SK-N-SH (cell line): ENCODE data around the gene ETFRF1. TPM values are rescaled to one million over a fixed set of nuclear protein-coding genes. Genes with fewer than 3 reads are reported as not detected.
A peak's percentile ranks its signal among the peaks of the same experiment; 100 is the strongest.

Experiments
- CTCF ChIA-PET: fragments of 300-600, 350-600 bp; formaldehyde crosslinking; extraction: SDS; loops from one replicate; lab custom pipeline; 2021; lab: Yijun Ruan, JAX
- POLR2A ChIA-PET: fragments of 350-600 bp; sonication (Branson Sonifier 250); formaldehyde crosslinking; extraction: SDS; loops from one replicate; lab custom pipeline; 2020; ENCODE audit warnings: antibody characterized with exemption, inconsistent platforms; lab: Yijun Ruan, JAX
- DNase-seq: peaks from one replicate; pipeline ENCODE4 v3.0.0; 2012
- H2AFZ ChIP-seq: fragments of 200-600 bp; sonication (generic); 2 replicates; pipeline ENCODE4 v1.8.1; 2016; ENCODE audit warnings: antibody characterized with exemption, mild to moderate bottlenecking, low read depth
- H3F3A ChIP-seq: fragments of 200-600 bp; sonication (generic); replicated peaks from 2 replicates; pipeline ENCODE3; 2016; ENCODE audit warnings: antibody characterized with exemption, mild to moderate bottlenecking; ENCODE audit not compliant: insufficient read depth
- H3K27ac ChIP-seq, 2 experiments: fragments of 200-500 bp in 1 of 2; fragments of 200-600 bp in 1 of 2; sonication (Bioruptor generic) in 1 of 2; sonication (generic), shearing (Covaris generic) in 1 of 2; 2 replicates each; pipeline versions ENCODE4 v1.5.1 to v1.6.1; 2014 to 2016; ENCODE audit warnings: low read depth in 2 of 2, inconsistent platforms in 1 of 2, low read length in 1 of 2, mild to moderate bottlenecking in 1 of 2, mixed read lengths in 1 of 2
- H3K27me3 ChIP-seq: fragments of 200-600 bp; sonication (generic), shearing (Covaris generic); 2 replicates; pipeline ENCODE4 v1.6.1; 2016; ENCODE audit warnings: mixed run types; ENCODE audit not compliant: insufficient read depth
- H3K36me3 ChIP-seq, 2 experiments: fragments of 200-500 bp in 1 of 2; fragments of 200-600 bp in 1 of 2; sonication (Bioruptor generic) in 1 of 2; sonication (generic) in 1 of 2; replicated peaks in 1 of 2; 2 replicates each; pipeline versions ENCODE3 to v1.5.1; 2014 to 2016; ENCODE audit warnings: low read length in 1 of 2, mild to moderate bottlenecking in 1 of 2; ENCODE audit not compliant: insufficient read depth in 2 of 2, control insufficient read depth in 1 of 2
- H3K4me1 ChIP-seq, 2 experiments: fragments of 200-500 bp in 1 of 2; fragments of 200-600 bp in 1 of 2; sonication (Bioruptor generic) in 1 of 2; sonication (generic), shearing (Covaris generic) in 1 of 2; 2 replicates each; pipeline versions ENCODE4 v1.5.1 to v1.6.1; 2014 to 2016; ENCODE audit warnings: low read depth in 1 of 2, low read length in 1 of 2, mixed run types in 1 of 2; ENCODE audit not compliant: insufficient read depth in 2 of 2, control insufficient read depth in 1 of 2
- H3K4me2 ChIP-seq: fragments of 200-600 bp; sonication (generic), shearing (Covaris generic); 2 replicates; pipeline ENCODE4 v1.6.1; 2017; ENCODE audit warnings: mixed run types
- H3K4me3 ChIP-seq, 2 experiments: fragments of 200-500 bp in 1 of 2; fragments of 200-600 bp in 1 of 2; sonication (Bioruptor generic) in 1 of 2; sonication (generic), shearing (Covaris generic) in 1 of 2; 2 replicates each; pipeline versions ENCODE4 v1.5.1 to v1.8.1; 2014 to 2016; ENCODE audit warnings: low read depth in 2 of 2, inconsistent platforms in 1 of 2, low read length in 1 of 2, mild to moderate bottlenecking in 1 of 2, mixed read lengths in 1 of 2, moderate library complexity in 1 of 2
- H3K79me2 ChIP-seq: fragments of 200-600 bp; sonication (generic); 2 replicates; pipeline ENCODE4 v1.8.1; 2017; ENCODE audit warnings: mild to moderate bottlenecking; ENCODE audit not compliant: insufficient read depth
- H3K9ac ChIP-seq: fragments of 200-600 bp; sonication (generic); 2 replicates; pipeline ENCODE4 v1.6.1; 2017; ENCODE audit warnings: mixed run types
- H3K9me2 ChIP-seq: fragments of 200-600 bp; sonication (generic); 2 replicates; pipeline ENCODE4 v1.6.1; 2017; ENCODE audit warnings: mixed run types
- H3K9me3 ChIP-seq: fragments of 200-600 bp; sonication (generic); 2 replicates; pipeline ENCODE4 v1.6.1; 2017; ENCODE audit warnings: mixed run types, mild to moderate bottlenecking, moderate library complexity
- H4K20me1 ChIP-seq: fragments of 200-600 bp; sonication (generic); 2 replicates; pipeline ENCODE4 v1.6.1; 2017; ENCODE audit warnings: mild to moderate bottlenecking, mixed run types; ENCODE audit not compliant: insufficient read depth
- CHD2 ChIP-seq: fragments of 150-350 bp; IDR thresholded peaks from 2 replicates; pipeline ENCODE4 v1.6.1; 2018; ENCODE audit warnings: low read length; ENCODE audit not compliant: partially characterized antibody
- CTCF ChIP-seq: fragments of 200-600 bp; sonication (generic); IDR thresholded peaks from 2 replicates; pipeline ENCODE4 v1.6.1; 2017; ENCODE audit warnings: antibody characterized with exemption, mild to moderate bottlenecking, moderate library complexity
- FOSL2 ChIP-seq: IDR thresholded peaks from 2 replicates; pipeline ENCODE4 v1.4.0; 2012; ENCODE audit warnings: low read depth, mild to moderate bottlenecking, moderate library complexity, borderline replicate concordance
- FOXM1 ChIP-seq: IDR thresholded peaks from 2 replicates; pipeline ENCODE4 v1.4.0; 2012; ENCODE audit warnings: low read depth, mild to moderate bottlenecking
- GABPA ChIP-seq: IDR thresholded peaks from 2 replicates; pipeline ENCODE4 v1.4.0; 2012; ENCODE audit warnings: low read depth, mild to moderate bottlenecking
- GATA2 ChIP-seq: sonication (generic); formaldehyde crosslinking; IDR thresholded peaks from 2 replicates; pipeline ENCODE4 v1.5.0; 2020; ENCODE audit warnings: mild to moderate bottlenecking, missing genetic modification reagents
- JUND ChIP-seq: IDR thresholded peaks from 2 replicates; pipeline ENCODE4 v1.4.0; 2012
- MEF2A ChIP-seq: IDR thresholded peaks from 2 replicates; pipeline ENCODE4 v1.4.0; 2012; ENCODE audit warnings: low read depth, borderline replicate concordance
- NRF1 ChIP-seq: IDR thresholded peaks from 2 replicates; pipeline ENCODE4 v1.6.1; 2012; ENCODE audit warnings: low read depth, mild to moderate bottlenecking, low read length
- PBX3 ChIP-seq: IDR thresholded peaks from 2 replicates; pipeline ENCODE4; 2012
- RCOR1 ChIP-seq: fragments of 150-350 bp; IDR thresholded peaks from 2 replicates; pipeline ENCODE4 v1.6.1; 2017; ENCODE audit warnings: antibody characterized with exemption, low read length
- SMC3 ChIP-seq: IDR thresholded peaks from 2 replicates; pipeline ENCODE4 v1.6.1; 2012; ENCODE audit warnings: low read depth, low read length, improper control_type of control experiment
- TCF12 ChIP-seq: IDR thresholded peaks from 2 replicates; pipeline ENCODE4 v1.4.0; 2012
- TEAD4 ChIP-seq: IDR thresholded peaks from 2 replicates; pipeline ENCODE4 v1.4.0; 2012; ENCODE audit warnings: mild to moderate bottlenecking, borderline replicate concordance; ENCODE audit not compliant: insufficient read depth
- USF1 ChIP-seq: IDR thresholded peaks from 2 replicates; pipeline ENCODE4 v1.4.0; 2012; ENCODE audit warnings: low read depth, borderline replicate concordance
- YY1 ChIP-seq: IDR thresholded peaks from 2 replicates; pipeline ENCODE4 v1.4.0; 2012; ENCODE audit warnings: low read depth, mild to moderate bottlenecking
- WGBS: methylation state at CpG from one replicate; pipeline ENCODE4 v1.1.6; 2017; ENCODE audit warnings: low lambda C conversion rate; 5-methylcytosine and 5-hydroxymethylcytosine counted together
- polyA plus RNA-seq, 3 experiments: library from polyadenylated mRNA; depleted of rRNA; stranded (reverse); fragments of >200 nt; gene quantifications; 2 replicates each; pipeline ENCODE4 v1.2.3, GENCODE V29; 2012
- TF ChIP-seq, protein P1 (sequence below): IDR thresholded peaks from 2 replicates; pipeline ENCODE4 v1.4.0; 2012; ENCODE audit warnings: low read depth
- TF ChIP-seq, protein P2 (sequence below): fragments of 150-350 bp; IDR thresholded peaks from 2 replicates; pipeline ENCODE4 v1.6.1; 2016; ENCODE audit warnings: mild to moderate bottlenecking, low read depth, low read length

Gene ETFRF1
- polyA plus RNA-seq, 1 of the 3 experiments (the other 2 are of a cell fraction): 7.8 TPM

GRCh38 chr12:25200703-25201102 is 5.7 kb downstream of the ETFRF1 start:
- POLR2A ChIA-PET: no interaction called here
- Histone ChIP-seq H3K9me3 (no peaks in the 10 kb centered on the region), H3K27ac (peak overlapping the region; percentile 50 to 67), H4K20me1 (no peaks in the 10 kb centered on the region), H2AFZ (no peak overlapping the region), H3K9ac (no peak overlapping the region), H3K4me1 (peaks cover 0 to 10% of the 10 kb centered on the region in 2 experiments), H3K36me3 (peaks cover 22 to 26% of the 10 kb centered on the region in 2 experiments), H3K9me2 (no peaks in the 10 kb centered on the region), H3F3A (peaks cover 32% of the 10 kb centered on the region), H3K4me2 (peak overlapping the region; percentile 43; the same call in 1 of the 2 replicates), H3K4me3 (no peak overlapping the region), H3K27me3 (no peaks in the 10 kb centered on the region), H3K79me2 (peaks cover 19% of the 10 kb centered on the region; the same call in 1 of the 2 replicates)
- no peak for TF ChIP-seq TEAD4
- TF ChIP-seq MEF2A: no peak
- TF ChIP-seq CHD2: no peak
- no peak for TF ChIP-seq CTCF
- TF ChIP-seq SMC3: no peak
- no peak for TF ChIP-seq GATA2
- TF ChIP-seq, protein P1, sequence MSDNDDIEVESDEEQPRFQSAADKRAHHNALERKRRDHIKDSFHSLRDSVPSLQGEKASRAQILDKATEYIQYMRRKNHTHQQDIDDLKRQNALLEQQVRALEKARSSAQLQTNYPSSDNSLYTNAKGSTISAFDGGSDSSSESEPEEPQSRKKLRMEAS: peak; percentile 40; the same call in 1 of the 2 replicates
- no peak for TF ChIP-seq FOXM1
- TF ChIP-seq GABPA: no peak
- TF ChIP-seq NRF1: no peak
- TF ChIP-seq YY1: 0 out of 2 replicates have a peak, but pooled peaks have one; percentile 52
- peak; percentile 46; the same call in 1 of the 2 replicates for TF ChIP-seq TCF12
- TF ChIP-seq USF1: no peak
- peak; percentile 61; the same call in 1 of the 2 replicates for TF ChIP-seq FOSL2
- TF ChIP-seq RCOR1: no peak
- peak; percentile 53; the same call in 1 of the 2 replicates for TF ChIP-seq PBX3
- TF ChIP-seq JUND: peak; percentile 64
- TF ChIP-seq, protein P2, sequence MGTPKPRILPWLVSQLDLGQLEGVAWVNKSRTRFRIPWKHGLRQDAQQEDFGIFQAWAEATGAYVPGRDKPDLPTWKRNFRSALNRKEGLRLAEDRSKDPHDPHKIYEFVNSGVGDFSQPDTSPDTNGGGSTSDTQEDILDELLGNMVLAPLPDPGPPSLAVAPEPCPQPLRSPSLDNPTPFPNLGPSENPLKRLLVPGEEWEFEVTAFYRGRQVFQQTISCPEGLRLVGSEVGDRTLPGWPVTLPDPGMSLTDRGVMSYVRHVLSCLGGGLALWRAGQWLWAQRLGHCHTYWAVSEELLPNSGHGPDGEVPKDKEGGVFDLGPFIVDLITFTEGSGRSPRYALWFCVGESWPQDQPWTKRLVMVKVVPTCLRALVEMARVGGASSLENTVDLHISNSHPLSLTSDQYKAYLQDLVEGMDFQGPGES: no peak
- no peak for DNase-seq
- 41% methylated on average over 1 of the region's 1 CpG for WGBS
- CTCF ChIA-PET: no interaction called here
